ENCODE data around the gene RNF126.
A peak's percentile ranks its signal among the peaks of the same experiment; 100 is the strongest.
"Not testable (repeated sequence)": the region's sequence is repeated elsewhere in the genome, so short reads cannot be mapped to it uniquely, and the experiment has no call there.

RNF126 gene

GRCh38 chr19:645912-646778, 16.9 kb downstream of the RNF126 start:
- DNase-seq: no peak

DNA sequence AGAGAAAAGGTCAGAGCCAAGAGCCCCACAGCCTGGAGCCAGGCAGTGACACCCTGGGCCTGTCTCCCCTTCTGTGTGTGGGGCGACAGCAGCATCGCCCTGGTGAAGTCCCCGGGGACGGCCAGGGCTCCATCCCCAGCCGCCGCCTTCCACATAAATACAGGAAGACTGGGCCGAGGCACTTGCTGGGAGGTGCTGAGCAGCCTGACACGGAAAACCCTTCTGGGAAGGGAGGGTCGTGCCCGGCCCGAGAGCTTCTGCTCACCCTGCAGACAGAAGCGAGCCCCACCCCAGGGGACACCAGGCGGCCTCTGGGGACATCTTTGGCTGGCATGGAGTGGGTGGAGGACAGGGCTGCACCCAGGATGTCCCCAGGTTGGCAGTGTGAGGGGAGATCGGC, 18.2 kb downstream of the RNF126 start:
- no peak for DNase-seq

GRCh38 chr19:644363-644762, 18.7 kb downstream of the RNF126 start:
- no peak for DNase-seq

DNA sequence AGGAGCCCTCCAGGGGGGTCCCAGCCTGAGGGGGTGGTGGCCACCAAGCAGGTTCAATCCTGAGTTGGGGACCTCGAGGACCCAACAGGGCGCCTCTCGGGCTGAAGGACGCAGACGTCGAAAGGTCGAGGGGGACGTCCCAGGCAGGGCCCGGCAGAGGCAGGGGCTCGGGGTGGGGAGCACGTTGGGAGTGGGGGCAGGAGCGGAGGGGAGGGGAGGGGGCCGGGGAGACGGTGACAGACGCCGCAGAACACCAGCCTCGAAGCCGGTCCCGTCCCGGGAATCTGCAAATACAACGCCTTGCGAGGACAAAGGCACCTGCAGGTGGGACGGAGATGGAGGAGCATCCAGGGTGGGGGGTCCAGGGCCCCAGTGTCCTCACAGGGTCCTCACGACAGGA, 19.3 kb downstream of the RNF126 start:
- DNase-seq: no peak

DNA sequence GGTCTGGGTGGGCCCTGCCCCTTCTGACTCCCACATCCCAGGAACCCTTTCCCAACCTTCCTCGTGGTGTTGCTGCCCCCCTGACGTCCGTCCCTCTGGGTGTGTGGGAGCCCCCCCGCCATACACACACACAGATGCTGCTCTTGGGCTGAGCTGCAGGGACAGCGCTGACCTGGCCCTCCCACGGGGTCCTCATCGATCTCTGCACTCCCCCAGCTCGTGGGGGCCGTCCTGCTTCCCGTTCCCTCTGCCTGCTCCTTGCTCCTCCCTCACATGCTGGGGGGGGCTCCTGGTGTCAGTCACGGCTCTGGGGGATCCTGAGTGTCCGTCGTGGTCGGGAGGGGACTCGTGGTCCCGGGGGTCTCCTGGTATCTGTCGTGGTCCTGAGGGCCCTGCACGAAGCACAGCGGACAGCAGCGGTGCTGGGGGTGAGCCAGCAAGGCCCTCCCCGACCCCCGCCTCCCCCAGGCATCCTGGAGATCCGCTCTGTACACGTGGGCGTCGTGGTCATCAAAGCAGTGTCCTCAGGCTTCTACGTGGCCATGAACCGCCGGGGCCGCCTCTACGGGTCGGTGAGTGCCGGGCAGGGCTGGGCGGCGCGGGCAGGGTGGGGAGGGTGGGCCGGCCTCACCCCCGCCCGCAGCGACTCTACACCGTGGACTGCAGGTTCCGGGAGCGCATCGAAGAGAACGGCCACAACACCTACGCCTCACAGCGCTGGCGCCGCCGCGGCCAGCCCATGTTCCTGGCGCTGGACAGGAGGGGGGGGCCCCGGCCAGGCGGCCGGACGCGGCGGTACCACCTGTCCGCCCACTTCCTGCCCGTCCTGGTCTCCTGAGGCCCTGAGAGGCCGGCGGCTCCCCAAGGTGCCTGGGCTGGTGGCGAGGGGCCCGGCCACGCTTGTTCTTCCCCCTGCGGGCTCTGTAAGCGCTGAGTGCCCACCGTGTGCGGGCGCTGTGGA, 20.0 kb downstream of the RNF126 start:
- DNase-seq: no peak

- no peak for DNase-seq
Observed at GRCh38 chr19:641702-642101, 21.3 kb downstream of the RNF126 start.

DNA sequence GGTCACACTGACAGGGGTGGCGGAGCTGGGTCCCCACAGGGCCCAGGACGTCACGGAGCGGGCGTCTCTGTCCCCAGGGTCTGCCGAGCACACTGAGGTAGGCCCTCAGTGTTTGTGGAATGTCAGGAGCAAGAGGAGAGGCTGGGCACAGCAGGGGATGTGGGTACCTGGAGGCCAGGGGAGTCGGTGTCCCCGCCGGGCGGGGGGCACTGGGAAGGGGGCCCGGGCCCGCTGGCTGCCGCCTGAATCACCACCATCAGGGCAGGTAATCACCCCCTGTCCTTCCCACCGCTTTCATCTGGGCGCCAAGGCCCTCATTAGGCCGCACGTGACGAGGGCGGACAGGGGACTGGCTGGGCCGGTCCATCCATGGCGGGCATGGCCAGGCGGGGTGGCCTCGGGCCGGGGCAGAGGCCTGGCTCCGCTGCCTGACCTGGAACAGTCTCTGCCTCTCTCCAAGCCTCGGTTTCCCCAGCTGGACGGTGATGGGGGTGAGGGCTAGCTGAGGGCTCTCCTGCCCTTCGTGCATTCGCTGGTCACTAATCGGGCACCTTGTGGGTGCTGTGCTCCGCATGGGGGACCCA, 22.3 kb downstream of the RNF126 start:
- no peak for DNase-seq

DNA sequence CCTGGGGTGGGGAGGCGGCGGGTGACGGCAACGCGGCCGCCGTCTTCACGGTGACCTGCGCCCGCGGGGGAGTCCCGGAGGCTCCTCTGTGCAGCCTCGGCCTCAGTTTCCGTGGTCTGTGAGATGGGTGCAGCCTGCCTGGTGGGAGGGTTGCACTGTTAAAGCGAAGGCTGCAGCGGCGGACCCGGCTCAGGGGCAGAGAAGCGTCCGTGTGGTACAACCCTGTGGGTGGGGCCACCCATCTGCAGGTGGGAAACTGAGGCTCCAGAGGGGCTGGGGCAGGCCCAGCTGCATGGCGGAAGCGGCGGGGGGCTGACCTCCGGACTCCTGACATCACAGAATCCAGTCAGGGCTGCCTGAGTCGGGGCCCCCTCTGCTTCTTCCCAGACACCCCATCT, 22.9 kb downstream of the RNF126 start:
- no peak for DNase-seq

GRCh38 chr19:639253-640160, 23.5 kb downstream of the RNF126 start, which contains the start of gene FGF22:
Gene FGF22 (plus strand): TSS chr19:639879. CDS start chr19:639926, 47 bp downstream.
- peak; percentile 95 to 96 for DNase-seq

GRCh38 chr19:638906-639252, 24.1 kb downstream of the RNF126 start:
- no peak for DNase-seq

DNA sequence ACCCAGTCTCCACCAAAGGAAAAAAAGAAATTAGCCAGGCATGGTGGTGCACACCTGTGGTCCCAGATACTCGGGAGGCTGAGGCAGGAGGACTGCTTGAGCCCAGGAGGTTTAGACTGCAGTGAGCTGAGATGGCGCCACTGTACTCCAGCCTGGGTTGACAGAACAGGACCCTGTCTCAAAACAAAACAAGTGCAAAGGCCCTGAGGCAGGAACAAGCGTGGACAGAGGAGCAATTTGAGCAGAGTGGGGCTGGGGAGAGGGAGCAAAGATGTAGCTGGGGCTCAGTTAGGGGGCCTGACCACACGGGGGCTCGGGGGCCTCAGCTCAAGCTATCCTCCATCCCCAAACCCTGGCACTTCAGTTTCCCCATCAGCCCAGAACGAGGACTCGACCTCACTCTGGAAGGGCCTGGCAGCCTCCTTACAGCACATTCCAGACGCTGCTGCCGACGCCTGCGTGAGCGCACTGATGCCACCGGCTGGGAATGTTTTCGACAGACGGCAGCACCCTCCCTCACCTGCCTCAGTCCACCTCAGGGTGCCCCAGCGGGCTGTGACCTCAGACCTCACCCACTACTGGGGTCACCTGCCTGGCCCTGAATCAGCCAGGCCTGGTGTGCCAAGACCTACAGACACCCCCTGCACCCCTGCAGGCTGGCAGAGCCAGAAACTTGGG, 27.9 kb downstream of the RNF126 start:
- no peak for DNase-seq

- no peak for DNase-seq
Observed at GRCh38 chr19:633786-634639, 29.0 kb downstream of the RNF126 start.

DNA sequence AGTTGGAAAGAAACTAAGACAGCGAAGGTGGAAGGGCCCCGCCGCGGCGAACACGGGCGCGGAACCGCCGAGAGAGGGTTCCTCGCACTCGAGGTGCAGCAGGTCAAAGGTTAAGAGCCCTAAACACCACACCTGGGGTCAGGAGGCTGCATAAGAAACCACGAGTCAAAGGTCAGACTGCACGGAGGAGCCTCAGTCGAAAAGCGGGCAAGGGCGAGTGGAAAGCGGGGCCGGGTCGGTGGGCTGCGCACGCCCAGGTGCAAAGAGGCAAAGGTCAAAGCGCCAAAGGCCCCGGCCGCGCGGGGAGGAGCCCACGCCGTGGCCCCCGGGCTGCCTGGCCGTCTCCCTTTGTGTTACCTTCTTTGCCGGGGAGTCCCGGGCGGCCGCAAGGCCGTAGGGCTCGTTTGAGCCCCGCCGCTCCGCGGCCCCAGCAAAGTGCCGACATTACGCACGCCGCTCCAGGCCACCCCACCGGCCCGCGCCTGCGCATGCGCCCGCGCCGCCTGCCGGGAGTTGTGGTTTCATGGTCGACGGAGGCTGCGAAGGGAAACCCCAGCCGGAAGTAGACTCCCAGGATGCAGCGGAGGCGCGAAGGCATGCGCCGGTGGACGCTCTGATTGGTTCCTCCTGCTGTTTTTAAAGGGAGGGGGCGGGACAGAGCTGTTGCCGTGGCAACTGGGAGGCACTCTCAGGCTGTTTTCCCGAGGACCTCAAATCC, 29.8 kb downstream of the RNF126 start, which contains the start of gene POLRMT:
POLRMT (minus strand) TSS at position 470 of the 718 bp plus-strand sequence; CDS start at position 445, 25 bp downstream.
- DNase-seq: peak; percentile 92 to 97

DNA sequence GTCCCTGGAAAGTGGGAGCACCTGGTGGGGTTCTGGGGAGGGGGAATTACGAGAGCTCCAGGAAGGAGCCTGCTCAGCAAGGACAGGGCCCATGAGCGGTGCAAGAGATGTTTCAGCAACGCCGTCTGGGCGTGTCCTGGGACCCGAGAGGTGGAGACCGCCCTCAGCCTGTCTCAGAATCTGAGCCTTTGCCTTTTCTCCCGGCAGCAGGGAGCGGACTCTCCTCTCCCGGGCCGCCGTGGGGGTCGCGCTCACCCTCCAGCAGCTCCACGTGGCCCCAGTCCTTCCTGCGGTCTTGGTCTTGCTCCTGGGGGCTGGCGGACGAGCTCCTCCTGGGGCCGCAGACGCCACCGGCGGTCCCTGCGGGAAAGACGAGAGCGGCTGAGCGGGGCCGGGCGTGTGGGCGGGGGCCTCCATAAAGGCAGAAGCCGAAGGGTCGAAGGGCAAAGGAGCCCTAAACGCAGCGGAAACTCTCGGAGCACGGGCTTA, 30.4 kb downstream of the RNF126 start:
- DNase-seq: peak; percentile 21 to 52

GRCh38 chr19:629961-630714, 32.9 kb downstream of the RNF126 start:
- DNase-seq: no peak

DNA sequence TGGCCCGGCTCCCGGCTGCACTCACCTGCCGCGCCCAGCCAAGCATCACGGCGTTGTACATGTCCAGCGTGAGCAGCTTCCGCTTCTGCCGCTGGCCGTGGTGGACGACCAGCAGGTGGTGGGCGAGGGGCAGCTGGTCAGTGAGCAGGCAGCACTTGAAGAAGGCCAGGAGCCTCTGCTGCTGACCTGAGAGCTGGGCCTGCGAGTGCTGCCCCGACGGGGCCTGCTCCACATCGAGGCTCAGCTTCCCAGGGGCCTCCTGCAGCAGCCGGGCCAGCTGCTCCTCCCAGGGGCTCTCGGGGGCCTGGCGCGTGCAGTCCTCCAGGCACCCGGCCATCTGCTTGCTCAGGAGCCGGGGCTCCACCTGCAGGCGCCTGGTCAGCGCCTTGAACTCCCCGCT, 33.5 kb downstream of the RNF126 start:
- DNase-seq: not testable (repeated sequence)

- no peak for DNase-seq
Observed at GRCh38 chr19:628168-628567, 34.8 kb downstream of the RNF126 start.

- DNase-seq: not testable (repeated sequence)
Observed at GRCh38 chr19:626566-626965, 36.4 kb downstream of the RNF126 start.

DNA sequence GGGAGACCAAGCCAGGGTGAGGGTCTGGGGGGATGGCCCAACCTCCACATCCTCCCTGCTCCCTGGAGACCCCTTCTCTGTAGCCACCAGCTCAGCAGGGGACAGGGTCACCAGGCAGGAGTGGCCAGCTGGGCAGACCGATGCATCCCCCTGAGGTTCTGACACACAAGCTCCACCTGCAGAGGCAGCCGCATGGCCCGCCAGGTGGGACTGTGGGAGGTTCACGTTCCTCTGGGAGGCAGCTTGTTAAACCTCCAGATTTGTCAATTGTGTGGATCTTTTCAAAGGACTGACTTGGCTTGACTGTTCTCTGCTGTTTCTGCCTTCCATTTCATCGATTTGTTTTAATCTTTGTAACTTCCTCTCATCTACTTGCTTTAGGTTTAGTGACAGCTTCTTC, 37.8 kb downstream of the RNF126 start:
- DNase-seq: no peak
